Smooth muscle cell (in vitro differentiated cells): ENCODE measurements around the gene CAMTA1. TPM values are rescaled to one million over a fixed set of nuclear protein-coding genes. Genes with fewer than 3 reads are reported as not detected.
A peak's percentile ranks its signal among the peaks of the same experiment; 100 is the strongest.

ENCODE experiments used
- DNase-seq: peaks from one replicate; lab custom pipeline; 2025; ENCODE audit not compliant: unreplicated experiment; lab: John Stamatoyannopoulos, UW
- H2AFZ ChIP-seq: fragments of 200-600 bp; sonication (generic); 2 replicates; pipeline ENCODE4 v1.6.0; 2016; ENCODE audit warnings: antibody characterized with exemption, low read depth, mild to moderate bottlenecking
- H3F3A ChIP-seq: fragments of 200-600 bp; sonication (generic); 2 replicates; pipeline ENCODE4 v1.6.0; 2017; ENCODE audit warnings: antibody characterized with exemption, low read depth
- H3K27ac ChIP-seq: fragments of 200-600 bp; sonication (generic); 2 replicates; pipeline ENCODE4 v1.5.1; 2016; ENCODE audit warnings: low read depth, mild to moderate bottlenecking
- H3K27me3 ChIP-seq: fragments of 200-600 bp; sonication (generic); 2 replicates; pipeline ENCODE4 v1.6.1; 2016; ENCODE audit warnings: low read depth, mild to moderate bottlenecking
- H3K36me3 ChIP-seq: fragments of 200-600 bp; sonication (generic); 2 replicates; pipeline ENCODE4 v1.5.1; 2016; ENCODE audit warnings: low read depth
- H3K4me1 ChIP-seq: fragments of 200-600 bp; sonication (generic); 2 replicates; pipeline ENCODE4 v1.5.1; 2016; ENCODE audit warnings: low read depth
- H3K4me2 ChIP-seq: fragments of 200-600 bp; sonication (generic); 2 replicates; pipeline ENCODE4 v1.6.0; 2016; ENCODE audit warnings: mild to moderate bottlenecking
- H3K4me3 ChIP-seq: fragments of 200-600 bp; sonication (generic); 2 replicates; pipeline ENCODE4 v1.5.1; 2016; ENCODE audit warnings: mild to moderate bottlenecking
- H3K79me2 ChIP-seq: fragments of 200-600 bp; sonication (generic); 2 replicates; pipeline ENCODE4 v1.6.0; 2016; ENCODE audit warnings: low read depth, mild to moderate bottlenecking
- H3K9ac ChIP-seq: fragments of 200-600 bp; sonication (generic); 2 replicates; pipeline ENCODE4 v1.6.0; 2016; ENCODE audit warnings: low read depth
- H3K9me3 ChIP-seq: fragments of 200-600 bp; sonication (generic); replicated peaks from 2 replicates; pipeline ENCODE4 v1.5.1; 2016; ENCODE audit warnings: low read depth
- H4K20me1 ChIP-seq: fragments of 200-600 bp; sonication (generic); 2 replicates; pipeline ENCODE4 v1.6.0; 2016; ENCODE audit warnings: low read depth
- WGBS: methylation state at CpG from one replicate; pipeline ENCODE4 v1.1.7; 2016; ENCODE audit warnings: low lambda C conversion rate; 5-methylcytosine and 5-hydroxymethylcytosine counted together
- polyA plus RNA-seq: library from polyadenylated mRNA; unstranded; fragments of >200 nt; fragmentation: Nextera tagmentation; extraction: Ambion mirVana; gene quantifications from 2 replicates; pipeline ENCODE4 v1.2.1, GENCODE V29; 2016
- total RNA-seq: library from RNA; depleted of rRNA; stranded (reverse); fragments of >200 nt; gene quantifications from 2 replicates; pipeline ENCODE4 v1.2.3, GENCODE V29; 2014
- TF ChIP-seq, protein P1 (sequence below): fragments of 200-600 bp; sonication (generic); IDR thresholded peaks from 2 replicates; pipeline ENCODE4 v1.5.1; 2017; ENCODE audit warnings: borderline replicate concordance, mild to moderate bottlenecking, antibody characterized with exemption; ENCODE audit not compliant: insufficient read depth, poor library complexity, severe bottlenecking

The CAMTA1 gene
- total and polyA plus RNA-seq, 2 experiments from 2014 or later: 139 to 145 TPM

DNA sequence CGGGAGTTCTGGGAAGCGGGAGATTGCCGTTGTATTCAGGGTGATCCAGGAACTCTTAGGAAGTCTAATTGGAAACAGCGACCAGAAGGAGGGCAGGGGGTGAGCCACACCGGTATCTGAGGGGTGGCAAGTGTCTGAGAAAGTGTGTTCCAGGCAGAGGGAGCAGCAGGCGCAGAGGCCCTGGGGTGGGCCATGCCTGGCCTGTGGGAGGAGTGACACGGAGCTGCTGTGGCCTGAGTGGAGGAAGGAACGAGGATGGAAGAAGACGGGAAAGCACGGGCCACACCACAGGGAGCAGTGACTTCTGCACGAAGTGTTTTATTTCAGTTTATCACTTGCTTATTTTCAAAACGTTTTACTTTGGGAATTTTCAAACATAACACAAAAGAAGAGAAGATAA lies 1010.2 kb downstream of the CAMTA1 start:
- H3K4me2 ChIP-seq: no peak overlapping the region
- H2AFZ ChIP-seq: no peak overlapping the region
- no peak overlapping the region for H3K4me3 ChIP-seq
- H3K27me3 ChIP-seq: no peaks in the 10 kb centered on the region
- H3F3A ChIP-seq: no peaks in the 10 kb centered on the region
- H3K79me2 ChIP-seq: no peaks in the 10 kb centered on the region
- DNase-seq: no peak
- WGBS: 93% methylated on average over 12 of the region's 12 CpGs
- TF ChIP-seq, protein P1, sequence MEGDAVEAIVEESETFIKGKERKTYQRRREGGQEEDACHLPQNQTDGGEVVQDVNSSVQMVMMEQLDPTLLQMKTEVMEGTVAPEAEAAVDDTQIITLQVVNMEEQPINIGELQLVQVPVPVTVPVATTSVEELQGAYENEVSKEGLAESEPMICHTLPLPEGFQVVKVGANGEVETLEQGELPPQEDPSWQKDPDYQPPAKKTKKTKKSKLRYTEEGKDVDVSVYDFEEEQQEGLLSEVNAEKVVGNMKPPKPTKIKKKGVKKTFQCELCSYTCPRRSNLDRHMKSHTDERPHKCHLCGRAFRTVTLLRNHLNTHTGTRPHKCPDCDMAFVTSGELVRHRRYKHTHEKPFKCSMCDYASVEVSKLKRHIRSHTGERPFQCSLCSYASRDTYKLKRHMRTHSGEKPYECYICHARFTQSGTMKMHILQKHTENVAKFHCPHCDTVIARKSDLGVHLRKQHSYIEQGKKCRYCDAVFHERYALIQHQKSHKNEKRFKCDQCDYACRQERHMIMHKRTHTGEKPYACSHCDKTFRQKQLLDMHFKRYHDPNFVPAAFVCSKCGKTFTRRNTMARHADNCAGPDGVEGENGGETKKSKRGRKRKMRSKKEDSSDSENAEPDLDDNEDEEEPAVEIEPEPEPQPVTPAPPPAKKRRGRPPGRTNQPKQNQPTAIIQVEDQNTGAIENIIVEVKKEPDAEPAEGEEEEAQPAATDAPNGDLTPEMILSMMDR: no peak
- H3K9ac ChIP-seq: no peak overlapping the region
- no peak overlapping the region for H3K27ac ChIP-seq
- H3K4me1 ChIP-seq: no peaks in the 10 kb centered on the region
- peaks cover 4% of the 10 kb centered on the region for H3K9me3 ChIP-seq
- no peaks in the 10 kb centered on the region for H4K20me1 ChIP-seq
- H3K36me3 ChIP-seq: peaks cover 7% of the 10 kb centered on the region

GRCh38 chr1:7805460-7805859 lies 1020.2 kb downstream of the CAMTA1 start:
- H3K36me3 ChIP-seq: no peaks in the 10 kb centered on the region
- WGBS: 96% methylated on average over 9 of the region's 9 CpGs

GRCh38 chr1:7808253-7808844 lies 1023.1 kb downstream of the CAMTA1 start:
- H3K4me1 ChIP-seq: no peaks in the 10 kb centered on the region
- H3K9ac ChIP-seq: no peak overlapping the region
- no peak for DNase-seq
- H3K79me2 ChIP-seq: no peaks in the 10 kb centered on the region
- no peak overlapping the region for H2AFZ ChIP-seq
- no peaks in the 10 kb centered on the region for H3K27me3 ChIP-seq
- no peak overlapping the region for H3K4me2 ChIP-seq
- no peak overlapping the region for H3K27ac ChIP-seq
- 47% methylated on average over 1 of the region's 1 CpG for WGBS
- no peaks in the 10 kb centered on the region for H4K20me1 ChIP-seq
- H3K9me3 ChIP-seq: peaks cover 3% of the 10 kb centered on the region
- no peaks in the 10 kb centered on the region for H3F3A ChIP-seq
- H3K36me3 ChIP-seq: peaks cover 11% of the 10 kb centered on the region
- TF ChIP-seq, protein P1: peak; percentile 55
- no peak overlapping the region for H3K4me3 ChIP-seq

More at GRCh38 chr1:7805460-7805859, 1020.2 kb downstream of the CAMTA1 start:
- Histone ChIP-seq H3F3A (no peaks in the 10 kb centered on the region), H3K27ac (no peak overlapping the region), H3K9ac (no peak overlapping the region), H3K4me1 (no peaks in the 10 kb centered on the region), H3K27me3 (no peaks in the 10 kb centered on the region), H3K4me3 (no peak overlapping the region), H3K79me2 (no peaks in the 10 kb centered on the region), H4K20me1 (no peaks in the 10 kb centered on the region), H3K4me2 (no peak overlapping the region), H2AFZ (no peak overlapping the region), H3K9me3 (no peaks in the 10 kb centered on the region)
- no peak for DNase-seq
- TF ChIP-seq, protein P1: no peak

- 98% methylated on average over 13 of the region's 13 CpGs for WGBS
- no peak overlapping the region for H2AFZ ChIP-seq
- H3K4me2 ChIP-seq: no peak overlapping the region
- no peak overlapping the region for H3K4me3 ChIP-seq
- no peaks in the 10 kb centered on the region for H3F3A ChIP-seq
- no peaks in the 10 kb centered on the region for H4K20me1 ChIP-seq
- peaks cover 13% of the 10 kb centered on the region for H3K9me3 ChIP-seq
- no peaks in the 10 kb centered on the region for H3K27me3 ChIP-seq
- H3K4me1 ChIP-seq: no peaks in the 10 kb centered on the region
- no peak for DNase-seq
- peaks cover 22% of the 10 kb centered on the region for H3K36me3 ChIP-seq
- H3K9ac ChIP-seq: no peak overlapping the region
- H3K79me2 ChIP-seq: no peaks in the 10 kb centered on the region
- no peak overlapping the region for H3K27ac ChIP-seq
- TF ChIP-seq, protein P1: no peak
Measured at GRCh38 chr1:7809742-7810141, 1024.5 kb downstream of the CAMTA1 start.
